Lung (tissue), 12 donors: ENCODE data around the gene MMP7. TPM values are rescaled to one million over a fixed set of nuclear protein-coding genes. Genes with fewer than 3 reads are reported as not detected.

ENCODE experiments used
- ATAC-seq: fragments of 200-7000 bp; cut with Tn5 transposase; one replicate; pipeline ENCODE4 v1.9.1; 2020; ENCODE audit warnings: moderate number of reproducible peaks; ENCODE audit not compliant: insufficient read depth, low FRiP score
- DNase-seq, 3 donors: peaks; one replicate each; pipeline ENCODE4 v3.0.0-alpha.2; 2013 to 2017
- H3K27ac ChIP-seq, 2 donors: one replicate each; pipeline ENCODE4 v1.5.1; 2013; ENCODE audit warnings: mild to moderate bottlenecking in 2 of 2, moderate library complexity in 2 of 2, control low read depth in 1 of 2, inconsistent platforms in 1 of 2, low read depth in 1 of 2, low read length in 1 of 2
- H3K27me3 ChIP-seq, 3 donors: one replicate each; pipeline ENCODE4 v1.5.1; 2013; ENCODE audit warnings: low read length in 2 of 3; ENCODE audit not compliant: control insufficient read depth in 3 of 3, insufficient read depth in 3 of 3
- H3K36me3 ChIP-seq, 4 donors: one replicate each; pipeline ENCODE4 v1.5.1; 2013; ENCODE audit warnings: low read length in 4 of 4, mild to moderate bottlenecking in 1 of 4, moderate library complexity in 1 of 4; ENCODE audit not compliant: control insufficient read depth in 4 of 4, insufficient read depth in 4 of 4
- H3K4me1 ChIP-seq, 5 donors: one replicate each; pipeline ENCODE4 v1.5.1; 2013; ENCODE audit warnings: low read length in 5 of 5, mild to moderate bottlenecking in 2 of 5, moderate library complexity in 1 of 5; ENCODE audit not compliant: control insufficient read depth in 5 of 5, insufficient read depth in 5 of 5
- H3K4me3 ChIP-seq: one replicate; pipeline ENCODE4 v1.5.1; 2013; ENCODE audit warnings: mild to moderate bottlenecking, control low read depth, moderate library complexity
- H3K9ac ChIP-seq, 2 donors: one replicate each; pipeline ENCODE4 v1.5.1; 2013; ENCODE audit warnings: low read length in 2 of 2, control low read depth in 1 of 2; ENCODE audit not compliant: insufficient read depth in 1 of 2
- H3K9me3 ChIP-seq, 4 donors: one replicate each; pipeline ENCODE4 v1.5.1; 2013; ENCODE audit warnings: low read length in 3 of 4, mild to moderate bottlenecking in 1 of 4, moderate library complexity in 1 of 4; ENCODE audit not compliant: control insufficient read depth in 4 of 4, insufficient read depth in 3 of 4
- WGBS, 2 donors: extraction: QIAGEN DNeasy Blood & Tissue Kit; methylation state at CpG; one replicate each; pipeline ENCODE4 v1.1.7; 2013; 5-methylcytosine and 5-hydroxymethylcytosine counted together
- polyA plus RNA-seq, 2 donors: library from polyadenylated mRNA; stranded (reverse); fragments of 200-250 nt; gene quantifications; one replicate each; pipeline ENCODE4 v1.2.1, GENCODE V29; 2013
- total RNA-seq, 2 donors: library from RNA; depleted of rRNA in 1 of 2; stranded (reverse); fragments of >200 nt in 1 of 2; gene quantifications; one replicate each; pipeline ENCODE4 v1.2.1, GENCODE V29; 2014 to 2021
- TF ChIP-seq, protein P1 (sequence below): IDR thresholded peaks from 2 replicates; pipeline ENCODE4 v1.5.1; 2012; ENCODE audit warnings: mild to moderate bottlenecking; ENCODE audit errors: control extremely low read depth, extremely low read depth
- donor health status: control.
- donor health status: control.
- donor health status: Bipolar disorder and iron deficiency.
- donor health status: healthy.
- donor health status: DM: yes; HTN: yes; CAD: no.

MMP7 gene
- total and polyA plus RNA-seq, 4 donors = 17.9 to 433 (median 26.2) TPM

DNA sequence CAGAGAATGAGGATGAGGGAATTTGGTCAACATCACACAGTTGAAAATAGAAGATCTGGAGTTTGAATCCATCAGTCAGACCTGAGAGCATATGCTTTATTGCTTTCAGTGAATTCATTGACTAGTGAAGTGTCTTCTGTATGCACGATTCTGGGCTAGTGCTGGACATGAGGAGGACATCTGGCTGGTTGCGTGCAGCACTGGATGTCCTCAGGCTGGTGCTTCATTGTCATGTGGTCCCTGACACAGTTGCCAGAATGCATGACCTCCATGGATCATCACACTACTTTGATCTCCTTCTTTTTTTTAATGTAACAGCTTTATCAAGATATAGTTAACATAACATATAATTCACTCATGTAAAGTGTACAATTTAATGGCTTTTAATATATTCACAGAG, 44.5 kb upstream of the MMP7 start:
- H3K9ac ChIP-seq = no peak overlapping the region
- ATAC-seq (no peak), DNase-seq (no peak)
- peaks cover 0 to 3% (median 0%) of the 10 kb centered on the region in 5 donors for H3K4me1 ChIP-seq
- TF ChIP-seq, protein P1, sequence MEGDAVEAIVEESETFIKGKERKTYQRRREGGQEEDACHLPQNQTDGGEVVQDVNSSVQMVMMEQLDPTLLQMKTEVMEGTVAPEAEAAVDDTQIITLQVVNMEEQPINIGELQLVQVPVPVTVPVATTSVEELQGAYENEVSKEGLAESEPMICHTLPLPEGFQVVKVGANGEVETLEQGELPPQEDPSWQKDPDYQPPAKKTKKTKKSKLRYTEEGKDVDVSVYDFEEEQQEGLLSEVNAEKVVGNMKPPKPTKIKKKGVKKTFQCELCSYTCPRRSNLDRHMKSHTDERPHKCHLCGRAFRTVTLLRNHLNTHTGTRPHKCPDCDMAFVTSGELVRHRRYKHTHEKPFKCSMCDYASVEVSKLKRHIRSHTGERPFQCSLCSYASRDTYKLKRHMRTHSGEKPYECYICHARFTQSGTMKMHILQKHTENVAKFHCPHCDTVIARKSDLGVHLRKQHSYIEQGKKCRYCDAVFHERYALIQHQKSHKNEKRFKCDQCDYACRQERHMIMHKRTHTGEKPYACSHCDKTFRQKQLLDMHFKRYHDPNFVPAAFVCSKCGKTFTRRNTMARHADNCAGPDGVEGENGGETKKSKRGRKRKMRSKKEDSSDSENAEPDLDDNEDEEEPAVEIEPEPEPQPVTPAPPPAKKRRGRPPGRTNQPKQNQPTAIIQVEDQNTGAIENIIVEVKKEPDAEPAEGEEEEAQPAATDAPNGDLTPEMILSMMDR = no peak
- no peak overlapping the region for H3K4me3 ChIP-seq
- no peaks in the 10 kb centered on the region for H3K27me3 ChIP-seq
- no peaks in the 10 kb centered on the region for H3K36me3 ChIP-seq
- peaks cover 0 to 3% (median 0%) of the 10 kb centered on the region in 4 donors for H3K9me3 ChIP-seq
- 93 to 97% methylated on average over 2 of the region's 2 CpGs for WGBS, 2 donors
- no peak overlapping the region for H3K27ac ChIP-seq

GRCh38 chr11:102573851-102574250, 43.3 kb upstream of the MMP7 start:
- Histone ChIP-seq H3K27me3 (no peaks in the 10 kb centered on the region), H3K4me3 (no peak overlapping the region), H3K9me3 (peaks cover 0 to 3% (median under 1%) of the 10 kb centered on the region in 4 donors), H3K27ac (no peak overlapping the region), H3K4me1 (peaks cover 0 to 3% (median 0%) of the 10 kb centered on the region in 5 donors), H3K9ac (no peak overlapping the region), H3K36me3 (no peaks in the 10 kb centered on the region)
- ATAC-seq (no peak), DNase-seq (no peak)
- TF ChIP-seq, protein P1 = no peak
- WGBS, 2 donors = 44 to 72% methylated on average over 2 of the region's 2 CpGs

- H3K9me3 ChIP-seq = peaks cover 0 to 6% (median 1%) of the 10 kb centered on the region in 4 donors
- TF ChIP-seq, protein P1 = no peak
- H3K4me1 ChIP-seq = peaks cover 0 to 3% (median 0%) of the 10 kb centered on the region in 5 donors
- no peak for ATAC-seq
- WGBS, 2 donors = 64 to 79% methylated on average over 2 of the region's 2 CpGs
- no peaks in the 10 kb centered on the region for H3K36me3 ChIP-seq
- no peak overlapping the region for H3K4me3 ChIP-seq
- DNase-seq = peak in 2 of 3 donors; percentile 70 to 83
- no peak overlapping the region for H3K27ac ChIP-seq
- no peak overlapping the region for H3K9ac ChIP-seq
- no peaks in the 10 kb centered on the region for H3K27me3 ChIP-seq
These were observed 42.1 kb upstream of the MMP7 start for GRCh38 chr11:102572554-102573220.
